ENCODE data around the gene ACP7. TPM values are rescaled to one million over a fixed set of nuclear protein-coding genes. Genes with fewer than 3 reads are reported as not detected.

Gene ACP7
- total RNA-seq, 1 experiment from 2014 or later = 0.15 TPM

GRCh38 chr19:39052846-39053245, 31.3 kb upstream of the ACP7 start:
- no CpG with 5 or more reads among the region's 9 CpGs for WGBS (ENCODE audit: extremely low coverage, insufficient read length, low lambda C conversion rate)
- Histone ChIP-seq H3K27me3 (ENCODE audit: insufficient read depth, low read length) (no peaks in the 10 kb centered on the region), H4K91ac (ENCODE audit: insufficient read length, low read depth, low read length) (no peak overlapping the region), H3K9me3 (ENCODE audit: control insufficient read depth, low read depth, low read length) (no peaks in the 10 kb centered on the region), H3K4me1 (ENCODE audit: insufficient read depth, low read length) (no peaks in the 10 kb centered on the region), H2BK12ac (ENCODE audit: insufficient read length, low read depth, low read length) (no peak overlapping the region), H2BK5ac (ENCODE audit: insufficient read length, low read length) (no peak overlapping the region), H3K9ac (ENCODE audit: extremely low read depth, insufficient read length, low read length) (no peak overlapping the region), H4K5ac (ENCODE audit: insufficient read length, low read depth, low read length) (no peak overlapping the region), H3K56ac (ENCODE audit: insufficient read length, low read depth, low read length) (no peak overlapping the region), H3K23me2 (ENCODE audit: insufficient read length, low read depth, low read length, poor library complexity, severe bottlenecking) (no peaks in the 10 kb centered on the region), H3K23ac (ENCODE audit: insufficient read length, low read depth, low read length) (no peak overlapping the region), H2AK5ac (ENCODE audit: insufficient read length, low read length) (no peak overlapping the region), H3T11ph (ENCODE audit: low read length) (no peak overlapping the region), H2BK20ac (ENCODE audit: low read depth, low read length, poor library complexity, severe bottlenecking) (no peak overlapping the region), H3K4me2 (ENCODE audit: insufficient read depth, insufficient read length, low read length) (no peak overlapping the region), H2AFZ (ENCODE audit: low read length) (no peak overlapping the region), H3K79me1 (ENCODE audit: insufficient read depth, low read depth, low read length, poor library complexity, severe bottlenecking) (no peaks in the 10 kb centered on the region), H3K79me2 (ENCODE audit: insufficient read depth, low read length) (no peaks in the 10 kb centered on the region), H3K4ac (ENCODE audit: low read depth, low read length) (no peak overlapping the region), H2BK120ac (ENCODE audit: low read depth, low read length, poor library complexity, severe bottlenecking) (no peak overlapping the region), H3K27ac (ENCODE audit: insufficient read length, low read depth, low read length) (no peak overlapping the region), H3K18ac (ENCODE audit: insufficient read length, low read depth, low read length) (no peak overlapping the region), H4K8ac (replicated peaks; ENCODE audit: insufficient read length, low read depth, low read length) (no peak overlapping the region), H2BK15ac (ENCODE audit: low read depth, low read length) (no peak overlapping the region), H3K14ac (ENCODE audit: insufficient read depth, low read length) (no peak overlapping the region), H4K20me1 (ENCODE audit: control insufficient read depth, insufficient read depth, insufficient read length) (no peaks in the 10 kb centered on the region)
- no peak overlapping the region for H3K27ac Mint-ChIP-seq
- DNase-seq = no peak
- no peaks in the 10 kb centered on the region; a peak in 1 of 7 replicates for H3K36me3 Mint-ChIP-seq (ENCODE audit: insufficient read depth in 1 of 3, low read depth in 3 of 3)
- no peaks in the 10 kb centered on the region for H3K4me1 Mint-ChIP-seq
- no peak for TF ChIP-seq CTCF (conservative IDR thresholded peaks at IDR 0.05)
- H3K4me3 Mint-ChIP-seq = no peak overlapping the region
- H3K9me3 Mint-ChIP-seq = peaks cover 0 to 6% of the 10 kb centered on the region in 2 experiments; a peak in 3 of 5 replicates
- peaks cover 17% of the 10 kb centered on the region for H3K27me3 Mint-ChIP-seq (ENCODE audit: low read depth)

Data from H9 (cell line).